ENCODE data around the gene TCHP.

DNA sequence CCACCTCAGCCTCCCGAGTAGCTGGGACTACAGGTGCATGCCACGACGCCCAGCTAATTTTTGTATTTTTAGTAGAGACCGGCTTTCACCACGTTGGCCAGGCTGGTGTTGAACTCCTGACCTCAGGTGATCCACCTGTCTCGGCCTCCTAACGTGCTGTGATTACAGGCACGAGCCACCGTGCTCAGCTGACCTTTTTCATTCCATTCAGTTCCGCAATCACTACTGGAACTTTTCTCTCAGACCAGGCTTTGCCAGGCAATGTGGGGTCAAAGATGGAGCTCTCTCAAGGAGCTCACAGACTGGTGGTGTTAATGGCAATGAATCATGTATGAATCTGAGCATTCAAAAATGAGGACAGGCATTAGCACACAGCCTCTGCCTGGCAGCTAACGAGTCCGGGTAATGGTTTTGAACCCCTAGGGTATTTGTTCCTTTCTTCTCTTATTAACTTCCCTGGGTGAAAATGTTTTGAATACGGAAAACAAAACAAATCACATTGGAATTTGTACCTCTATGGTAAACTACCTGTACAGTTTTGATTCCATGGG, 9.4 kb upstream of the TCHP start:
- TF ChIP-seq POLR2A (IDR thresholded peaks at IDR 0.05) (no peak), POLR2AphosphoS5 (IDR thresholded peaks at IDR 0.05) (no peak), CTCF (IDR thresholded peaks at IDR 0.05) (no peak)

Measured in sigmoid colon (tissue), 4 donors.